Neural cell (in vitro differentiated cells): ENCODE data around the gene PLCB4. TPM values are rescaled to one million over a fixed set of nuclear protein-coding genes. Genes with fewer than 3 reads are reported as not detected.

ENCODE experiments used
- H2AFZ ChIP-seq: fragments of 200-600, 300-800 bp; sonication (generic), shearing (Covaris generic); 2 replicates; pipeline ENCODE4 v1.6.0; 2014; ENCODE audit warnings: low read depth, mild to moderate bottlenecking, antibody characterized with exemption, low read length, moderate library complexity
- H3F3A ChIP-seq: fragments of 200-600 bp; shearing (Covaris generic); 2 replicates; pipeline ENCODE4 v1.6.1; 2016; ENCODE audit warnings: mild to moderate bottlenecking, moderate library complexity, mixed read lengths, antibody characterized with exemption, low read length; ENCODE audit not compliant: insufficient read depth, poor library complexity, severe bottlenecking
- H3K27ac ChIP-seq: fragments of 200-600, 300-800 bp; sonication (generic), shearing (Covaris generic); 2 replicates; pipeline ENCODE4 v1.5.1; 2014; ENCODE audit warnings: mild to moderate bottlenecking, low read length, moderate library complexity
- H3K27me3 ChIP-seq: fragments of 300-800, 200-600 bp; sonication (generic), shearing (Covaris generic); 2 replicates; pipeline ENCODE4 v1.6.0; 2014; ENCODE audit warnings: mild to moderate bottlenecking, low read depth, low read length, moderate library complexity; ENCODE audit not compliant: insufficient read depth
- H3K36me3 ChIP-seq: fragments of 300-800, 200-600 bp; sonication (generic), shearing (Covaris generic); 2 replicates; pipeline ENCODE4 v1.5.1; 2014; ENCODE audit warnings: mild to moderate bottlenecking, antibody characterized with exemption, low read length, moderate library complexity; ENCODE audit not compliant: insufficient read depth
- H3K4me2 ChIP-seq: fragments of 300-800, 200-600 bp; sonication (generic), shearing (Covaris generic); 2 replicates; pipeline ENCODE4 v1.6.0; 2014; ENCODE audit warnings: mild to moderate bottlenecking, low read length
- H3K4me3 ChIP-seq: fragments of 300-800, 200-600 bp; sonication (generic), shearing (Covaris generic); 2 replicates; pipeline ENCODE4 v1.5.1; 2014; ENCODE audit warnings: mild to moderate bottlenecking, low read length, moderate library complexity
- H3K79me2 ChIP-seq: fragments of 200-600 bp; shearing (Covaris generic); replicated peaks from 2 replicates; pipeline ENCODE4 v1.6.0; 2014; ENCODE audit warnings: mild to moderate bottlenecking, low read length, moderate library complexity; ENCODE audit not compliant: insufficient read depth
- H3K9ac ChIP-seq: fragments of 300-800, 200-600 bp; sonication (generic), shearing (Covaris generic); 2 replicates; pipeline ENCODE4 v1.6.1; 2016; ENCODE audit warnings: mild to moderate bottlenecking, low read length, mixed read lengths
- H3K9me2 ChIP-seq: fragments of 200-600 bp; shearing (Covaris generic); 2 replicates; pipeline ENCODE4 v1.6.1; 2016; ENCODE audit warnings: mild to moderate bottlenecking, low read length, mixed read lengths; ENCODE audit not compliant: insufficient read depth
- H3K9me3 ChIP-seq: fragments of 200-600, 300-800 bp; sonication (generic), shearing (Covaris generic); 2 replicates; pipeline ENCODE4 v1.6.1; 2016; ENCODE audit warnings: mild to moderate bottlenecking, mixed run types, low read length, moderate library complexity, mixed read lengths
- H4K20me1 ChIP-seq: fragments of 200-600 bp; shearing (Covaris generic); 2 replicates; pipeline ENCODE4 v1.6.1; 2016; ENCODE audit warnings: mild to moderate bottlenecking, mixed run types; ENCODE audit not compliant: insufficient read depth
- CTCF ChIP-seq: fragments of 450-650 bp; IDR thresholded peaks from 2 replicates; pipeline ENCODE4 v1.5.1; 2014; ENCODE audit warnings: antibody characterized with exemption, mild to moderate bottlenecking, moderate library complexity; ENCODE audit not compliant: poor library complexity, severe bottlenecking
- EP300 ChIP-seq: fragments of 450-650 bp; conservative IDR thresholded peaks from 2 replicates; pipeline ENCODE4 v1.6.1; 2014; ENCODE audit warnings: antibody characterized with exemption, mild to moderate bottlenecking, moderate library complexity; ENCODE audit not compliant: poor library complexity, severe bottlenecking
- EZH2 ChIP-seq: fragments of 200-600, 300-800 bp; shearing (Covaris generic), sonication (generic); IDR thresholded peaks from 2 replicates; pipeline ENCODE4 v1.6.1; 2014; ENCODE audit warnings: antibody characterized with exemption, low read length, borderline replicate concordance, mild to moderate bottlenecking; ENCODE audit not compliant: insufficient read depth, poor library complexity, severe bottlenecking
- MXI1 ChIP-seq: fragments of 450-650 bp; conservative IDR thresholded peaks from 2 replicates; pipeline ENCODE4 v1.6.1; 2014; ENCODE audit warnings: antibody characterized with exemption, mild to moderate bottlenecking; ENCODE audit not compliant: poor library complexity, severe bottlenecking
- POLR2AphosphoS5 ChIP-seq: IDR thresholded peaks from 2 replicates; pipeline ENCODE4 v1.6.1; 2012
- RAD21 ChIP-seq: fragments of 450-650 bp; conservative IDR thresholded peaks from 2 replicates; pipeline ENCODE4 v1.6.1; 2014; ENCODE audit warnings: antibody characterized with exemption, mild to moderate bottlenecking, moderate library complexity
- REST ChIP-seq: IDR thresholded peaks from 2 replicates; pipeline ENCODE4 v1.6.1; 2012; ENCODE audit warnings: borderline replicate concordance
- SMC3 ChIP-seq: fragments of 450-650 bp; conservative IDR thresholded peaks from 2 replicates; pipeline ENCODE4 v1.6.1; 2014; ENCODE audit warnings: antibody characterized with exemption, mild to moderate bottlenecking, moderate library complexity; ENCODE audit not compliant: poor library complexity
- TAF1 ChIP-seq: IDR thresholded peaks from 2 replicates; pipeline ENCODE4 v1.6.1; 2012; ENCODE audit warnings: low read depth
- polyA plus RNA-seq: library from polyadenylated mRNA; depleted of rRNA; stranded (reverse); fragments of >200 nt; gene quantifications from 2 replicates; pipeline ENCODE4 v1.2.3, GENCODE V29; 2014

Gene PLCB4
- polyA plus RNA-seq, 1 donor from 2014 or later, result 13.1 TPM

- Histone ChIP-seq H3K36me3 (no peaks in the 10 kb centered on the region), H3K4me3 (no peak overlapping the region), H3K27ac (no peak overlapping the region), H2AFZ (no peak overlapping the region), H3K9me3 (no peaks in the 10 kb centered on the region), H4K20me1 (no peaks in the 10 kb centered on the region), H3K4me2 (no peak overlapping the region), H3F3A (no peaks in the 10 kb centered on the region), H3K27me3 (no peaks in the 10 kb centered on the region), H3K79me2 (no peaks in the 10 kb centered on the region), H3K9ac (no peak overlapping the region), H3K9me2 (no peaks in the 10 kb centered on the region)
- no peak for TF ChIP-seq MXI1
- no peak for TF ChIP-seq RAD21
- no peak for TF ChIP-seq EZH2
- TF ChIP-seq CTCF, result no peak
- no peak for TF ChIP-seq POLR2AphosphoS5
- TF ChIP-seq EP300, result no peak
- TF ChIP-seq SMC3, result no peak
- TF ChIP-seq REST, result no peak
- no peak for TF ChIP-seq TAF1
These were observed 186.3 kb downstream of the PLCB4 start for GRCh38 chr20:9255171-9255570.

GRCh38 chr20:9256393-9256792 is 187.5 kb downstream of the PLCB4 start:
- no peak overlapping the region for H3K9ac ChIP-seq

More at GRCh38 chr20:9256393-9256792, 187.5 kb downstream of the PLCB4 start:
- Histone ChIP-seq H3F3A (no peaks in the 10 kb centered on the region), H3K79me2 (no peaks in the 10 kb centered on the region), H3K4me2 (no peak overlapping the region), H2AFZ (no peak overlapping the region), H3K9me3 (no peaks in the 10 kb centered on the region), H3K36me3 (no peaks in the 10 kb centered on the region), H3K27me3 (no peaks in the 10 kb centered on the region), H3K4me3 (no peak overlapping the region), H3K9me2 (no peaks in the 10 kb centered on the region), H4K20me1 (no peaks in the 10 kb centered on the region), H3K27ac (no peak overlapping the region)
- TF ChIP-seq MXI1, result no peak
- TF ChIP-seq POLR2AphosphoS5, result no peak
- no peak for TF ChIP-seq CTCF
- TF ChIP-seq RAD21, result no peak
- TF ChIP-seq EP300, result no peak
- TF ChIP-seq SMC3, result no peak
- TF ChIP-seq REST, result no peak
- no peak for TF ChIP-seq EZH2
- no peak for TF ChIP-seq TAF1
